KG1 (cell line): Measurements from ENCODE around the gene PIK3R4.

Experiments used
- DNase-seq: peaks from one replicate; lab custom pipeline; 2025; lab: John Stamatoyannopoulos, UW

PIK3R4 gene

GRCh38 chr3:130746246-130747039 is at the start of gene PIK3R4:
TSS of gene PIK3R4 (minus strand) at chr3:130746829. CDS start at chr3:130745218, 1,611 bp downstream.
- peak; percentile 95 for DNase-seq

DNA sequence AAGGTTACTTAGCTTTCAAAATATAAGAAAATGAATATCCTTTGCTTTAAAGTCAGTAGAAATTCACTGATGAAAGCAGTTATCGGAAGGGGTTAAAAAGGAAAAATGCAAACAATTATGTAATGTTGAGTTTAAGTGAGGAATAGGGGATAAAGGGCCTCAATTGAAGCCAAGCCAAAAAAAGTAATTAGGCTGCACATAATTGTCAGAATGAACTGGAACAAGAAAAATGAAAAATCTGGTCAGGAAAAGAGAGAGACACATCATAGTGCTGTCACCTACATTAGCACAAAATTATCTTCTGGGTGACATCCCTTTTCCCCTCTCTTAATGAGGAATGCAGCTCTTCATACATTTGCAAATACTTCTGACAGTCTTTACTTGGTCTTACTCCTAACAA is 48.8 kb upstream of the PIK3R4 start:
- no peak for DNase-seq

GRCh38 chr3:130792246-130792645 is 45.6 kb upstream of the PIK3R4 start:
- no peak for DNase-seq

DNA sequence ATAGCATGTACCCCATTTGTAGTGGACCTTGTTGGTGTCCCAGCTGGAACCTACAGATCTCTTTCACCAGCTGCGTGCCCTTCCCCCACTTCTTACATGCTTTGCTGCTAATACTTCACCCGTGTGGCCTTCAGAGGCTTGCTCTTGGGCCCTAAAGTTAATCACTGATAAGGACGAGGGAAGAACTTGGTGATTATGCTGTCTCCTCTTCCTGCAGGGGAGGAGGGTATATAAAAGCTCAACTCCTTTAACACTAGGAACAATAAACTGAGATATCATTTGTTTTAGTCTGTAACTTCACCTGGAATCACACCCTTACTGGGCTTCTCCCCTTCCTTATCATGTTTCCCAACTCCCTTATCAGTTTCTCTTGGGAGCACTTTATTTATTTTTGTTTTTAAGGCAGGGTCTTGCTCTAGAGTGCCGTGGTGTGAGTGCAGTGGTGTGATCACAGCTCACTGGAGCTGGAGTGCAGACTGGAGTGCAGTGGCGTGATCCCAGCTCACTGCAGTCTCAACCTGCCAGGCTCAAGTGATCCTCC is 43.2 kb upstream of the PIK3R4 start:
- no peak for DNase-seq

GRCh38 chr3:130787422-130788068 is 40.9 kb upstream of the PIK3R4 start:
- DNase-seq = no peak

DNA sequence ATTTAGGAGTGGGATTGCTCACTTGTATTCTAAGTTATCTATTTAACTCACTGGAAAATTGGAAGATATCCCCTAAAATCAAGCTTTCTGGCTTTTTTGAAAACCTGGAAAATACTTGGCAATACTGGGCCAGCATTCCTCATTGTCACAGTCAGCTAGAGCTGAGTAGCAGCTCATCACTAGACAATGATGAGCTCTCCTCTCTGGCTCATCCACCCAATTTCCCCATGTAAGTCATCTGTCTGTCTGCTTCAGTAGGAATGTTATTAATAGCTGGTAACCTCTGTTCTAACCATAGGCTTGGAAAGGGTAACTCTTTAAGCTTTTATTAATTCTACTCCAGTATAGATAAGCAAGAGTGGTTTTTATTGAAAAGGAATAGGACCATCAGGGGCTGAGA is 39.7 kb upstream of the PIK3R4 start:
- DNase-seq = no peak

GRCh38 chr3:130783629-130784028 is 37.0 kb upstream of the PIK3R4 start:
- DNase-seq = no peak

DNA sequence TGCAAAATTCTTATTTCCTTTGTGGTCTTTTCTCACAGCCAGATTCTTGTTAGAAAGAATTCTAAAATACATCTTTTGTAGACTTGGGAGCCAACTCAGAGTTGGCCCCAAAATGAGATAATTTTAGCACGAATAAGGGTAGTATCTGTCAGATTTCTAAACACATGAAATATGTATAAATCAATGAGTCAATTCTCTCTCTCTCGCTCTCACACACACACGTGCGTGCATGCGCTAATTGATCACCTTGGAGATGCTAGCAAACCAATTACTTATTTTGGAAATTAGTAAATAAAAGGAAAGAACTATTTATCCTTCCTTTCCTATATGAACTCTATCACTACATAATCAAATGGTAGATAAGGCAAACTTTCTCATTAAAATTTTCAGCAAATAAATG is 32.9 kb upstream of the PIK3R4 start:
- DNase-seq = no peak

DNA sequence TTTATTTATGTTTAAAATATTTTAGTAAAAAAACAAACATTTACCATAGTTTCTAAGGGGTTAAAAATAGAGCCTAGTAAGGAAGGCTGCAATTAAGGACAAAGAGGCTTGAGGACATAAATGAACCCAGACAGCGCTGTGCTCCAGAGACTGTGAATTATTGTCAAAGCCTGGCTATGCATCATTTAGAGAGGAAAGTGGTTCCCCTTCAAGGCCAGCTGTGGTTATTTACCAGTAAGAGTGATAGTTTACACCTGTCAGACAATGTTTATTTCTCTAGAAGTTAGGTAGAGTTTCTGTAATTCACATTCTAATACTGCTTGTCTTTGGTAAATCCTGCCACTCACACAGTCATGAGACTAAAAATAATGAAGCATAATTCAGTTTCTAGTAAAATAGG is 32.4 kb upstream of the PIK3R4 start:
- no peak for DNase-seq

GRCh38 chr3:130773366-130773765 is 26.7 kb upstream of the PIK3R4 start:
- no peak for DNase-seq

DNA sequence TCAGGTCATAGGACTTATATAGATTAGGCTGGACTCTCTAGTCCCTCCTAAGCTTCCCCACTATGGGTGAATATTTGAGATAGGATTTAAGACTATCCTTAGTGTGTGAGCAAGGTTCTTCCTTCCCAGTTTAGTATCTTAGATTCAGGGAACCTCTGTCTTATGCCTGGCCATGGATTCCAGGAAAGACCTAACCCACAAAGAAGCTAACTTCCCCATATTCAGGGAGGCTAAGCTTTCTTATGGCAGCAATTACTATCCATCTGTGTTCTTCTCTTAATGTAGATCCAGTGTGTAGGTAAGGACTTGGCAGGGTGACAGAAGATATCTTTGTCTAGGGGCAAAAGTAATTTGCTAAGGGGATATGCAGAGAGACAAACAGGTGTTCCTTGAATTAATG is 25.5 kb upstream of the PIK3R4 start:
- no peak for DNase-seq

DNA sequence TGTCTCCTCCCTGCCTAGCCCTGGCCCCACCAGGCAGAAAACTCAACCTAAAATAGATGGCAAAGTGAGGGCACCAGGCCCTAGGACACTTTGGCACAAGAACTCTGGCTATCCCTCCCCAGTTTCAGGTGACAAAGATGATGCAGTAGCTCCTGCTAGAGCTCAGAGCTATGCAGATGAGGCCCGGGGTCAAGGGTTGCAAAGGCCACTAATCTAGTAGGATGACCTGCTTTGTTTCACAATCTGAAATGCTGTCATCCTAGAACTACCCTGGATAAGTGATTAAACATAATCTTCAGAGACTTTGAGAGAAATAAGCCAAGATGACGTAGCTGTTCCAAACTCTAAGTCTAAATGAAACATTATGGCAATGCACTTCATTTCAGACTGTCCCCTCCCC is 24.0 kb upstream of the PIK3R4 start:
- no peak for DNase-seq

DNA sequence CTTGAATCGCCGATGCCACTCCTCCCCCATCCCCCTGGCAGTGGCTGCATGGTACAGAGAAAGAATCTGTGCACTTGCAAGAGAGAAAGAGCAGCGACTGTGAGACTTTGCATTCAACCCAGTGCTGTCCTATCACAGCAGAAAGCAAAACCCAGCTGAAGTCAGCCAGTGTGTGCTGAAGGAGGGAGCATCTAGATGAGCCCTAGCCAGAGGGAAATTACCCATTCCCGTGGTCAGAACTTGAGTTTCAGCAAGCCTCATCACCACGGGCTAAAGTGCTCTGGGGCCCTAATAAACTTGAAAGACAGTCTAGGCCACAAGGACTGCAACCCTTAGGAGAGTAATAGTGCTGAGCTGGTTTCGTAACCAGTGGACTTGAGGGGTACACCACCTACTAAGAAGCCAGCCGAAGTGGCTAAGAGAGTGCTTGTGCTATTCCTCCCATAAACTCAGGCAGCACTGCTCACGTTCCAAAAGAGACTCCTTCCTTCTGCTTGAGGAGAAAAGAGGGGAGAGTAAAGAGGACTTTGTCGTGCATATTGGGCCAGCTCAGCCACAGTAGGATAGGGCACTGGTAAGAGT is 15.2 kb upstream of the PIK3R4 start:
- DNase-seq = no peak

DNA sequence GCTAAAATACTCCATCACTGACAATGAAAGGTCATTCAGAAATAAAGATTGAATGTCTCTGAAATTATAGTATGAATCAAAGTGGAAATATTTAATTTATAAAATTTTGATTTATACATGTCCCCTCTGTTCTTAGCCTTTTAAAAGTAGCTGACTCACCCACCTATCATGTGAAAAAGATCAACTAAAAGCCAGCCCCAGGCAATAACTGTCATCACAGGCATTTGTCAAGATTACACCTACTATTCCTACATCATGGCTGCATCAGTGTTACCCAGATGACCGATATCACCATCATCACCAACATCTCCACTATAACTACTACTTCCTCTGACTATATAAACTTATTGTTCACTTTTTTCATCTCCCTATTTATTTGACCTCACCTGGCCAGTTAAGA is 14.3 kb upstream of the PIK3R4 start:
- DNase-seq = no peak

DNA sequence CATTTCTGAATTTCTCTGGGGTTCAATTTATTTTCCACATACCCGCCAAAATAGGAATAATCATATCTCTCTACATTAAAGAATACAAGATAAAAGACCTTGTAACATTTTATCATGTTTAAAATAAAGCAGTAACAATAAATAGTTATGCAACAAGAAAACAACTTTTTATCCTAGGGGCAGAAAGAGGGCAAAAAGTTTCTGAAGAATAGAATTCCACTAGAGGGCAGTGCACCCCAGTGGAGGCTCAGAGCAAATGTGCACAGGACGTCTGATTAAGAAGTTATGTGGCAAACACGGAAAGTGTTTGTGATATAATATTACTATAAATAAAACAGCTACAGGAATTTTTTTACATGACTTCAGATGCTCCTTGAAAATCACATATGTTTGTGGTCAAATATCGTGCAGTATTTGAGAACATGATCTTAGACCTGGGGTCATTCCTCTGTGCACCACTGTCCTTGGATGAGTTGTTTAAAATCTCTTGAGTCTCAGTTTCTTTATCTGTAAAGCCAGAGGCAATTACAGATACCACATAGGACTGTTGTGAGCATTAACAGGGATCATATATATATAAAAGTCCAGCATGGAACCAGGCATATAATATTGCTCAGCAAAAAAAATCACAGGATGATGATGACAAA is 13.2 kb upstream of the PIK3R4 start:
- DNase-seq = peak; percentile 68

- no peak for DNase-seq
These were observed 12.2 kb upstream of the PIK3R4 start for GRCh38 chr3:130758624-130759369.

DNA sequence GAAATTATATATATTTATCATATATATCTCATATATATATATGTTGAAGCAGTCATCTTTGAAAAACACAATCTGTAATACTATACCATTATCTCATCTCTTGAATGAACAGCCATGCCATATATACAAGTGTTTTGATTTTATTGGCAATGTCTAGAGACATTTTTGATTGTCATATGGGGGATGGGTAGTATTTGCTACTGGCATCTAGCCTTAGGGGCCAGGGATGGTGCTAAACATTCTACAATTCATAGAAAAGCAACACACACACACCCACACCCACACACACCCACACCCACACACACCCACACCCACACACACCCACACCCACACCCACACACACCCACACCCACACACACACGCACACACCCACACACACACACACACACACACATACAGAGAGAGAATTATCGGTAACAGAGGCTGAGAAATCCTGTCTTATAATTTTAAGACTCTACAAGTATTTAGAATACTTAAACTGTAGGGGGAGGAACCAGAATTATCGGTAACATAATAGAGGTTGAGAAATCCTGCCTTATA is 11.1 kb upstream of the PIK3R4 start:
- DNase-seq = no peak

GRCh38 chr3:130755666-130756065 is 9.0 kb upstream of the PIK3R4 start:
- no peak for DNase-seq

DNA sequence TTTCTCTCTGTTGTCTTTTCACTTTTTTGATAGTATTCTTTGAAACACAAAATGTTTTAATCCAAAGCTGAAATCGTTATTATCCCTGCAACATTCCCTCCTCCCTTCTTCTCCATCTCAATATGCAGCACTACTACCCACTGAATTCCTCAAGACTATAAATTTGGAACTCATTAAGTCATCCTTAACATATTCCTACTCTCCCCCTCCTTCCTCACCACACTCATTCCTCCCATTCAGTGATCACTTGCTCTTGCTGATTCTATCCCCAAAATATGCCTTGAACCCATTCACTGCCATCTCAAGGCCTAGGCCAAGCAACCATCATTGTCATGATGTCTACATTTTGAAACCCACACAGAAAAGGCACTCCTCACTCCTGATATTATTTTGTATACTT is 2.4 kb upstream of the PIK3R4 start:
- DNase-seq = no peak

GRCh38 chr3:130748467-130748861 is 1.8 kb upstream of the PIK3R4 start:
- DNase-seq = no peak

DNA sequence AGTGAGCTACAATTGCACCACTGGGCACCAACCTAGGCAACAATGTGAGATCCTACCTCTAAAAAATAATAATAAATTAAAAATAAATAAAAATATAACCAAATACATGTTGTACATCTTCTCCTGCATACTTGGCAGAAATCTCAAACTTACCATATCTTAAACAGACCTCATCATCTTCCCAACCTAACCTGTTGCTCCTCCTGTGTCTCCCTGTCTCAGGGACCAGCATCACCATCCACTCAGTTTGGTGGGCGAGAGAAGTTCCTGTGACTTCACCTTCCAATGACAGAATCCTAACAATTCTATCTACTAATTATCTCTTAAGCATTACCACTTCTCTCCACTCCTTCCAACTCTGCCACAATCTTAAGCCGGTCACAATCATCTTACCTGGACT is 3.3 kb downstream of the PIK3R4 start:
- no peak for DNase-seq
